Stimulated activated CD8-positive, alpha-beta memory T cell treated with anti-CD3 and anti-CD28 coated beads, Interleukin-7, amount 100 ng/mL, for 48 hours (primary cell): ENCODE data around the gene HTD2.

Source experiments
- DNase-seq, 2 donors: peaks; one replicate each; pipeline ENCODE4 v3.0.0-alpha.2; 2020; ENCODE audit warnings: low read depth in 1 of 2; ENCODE audit errors: extremely low read depth in 1 of 2

Gene HTD2

DNA sequence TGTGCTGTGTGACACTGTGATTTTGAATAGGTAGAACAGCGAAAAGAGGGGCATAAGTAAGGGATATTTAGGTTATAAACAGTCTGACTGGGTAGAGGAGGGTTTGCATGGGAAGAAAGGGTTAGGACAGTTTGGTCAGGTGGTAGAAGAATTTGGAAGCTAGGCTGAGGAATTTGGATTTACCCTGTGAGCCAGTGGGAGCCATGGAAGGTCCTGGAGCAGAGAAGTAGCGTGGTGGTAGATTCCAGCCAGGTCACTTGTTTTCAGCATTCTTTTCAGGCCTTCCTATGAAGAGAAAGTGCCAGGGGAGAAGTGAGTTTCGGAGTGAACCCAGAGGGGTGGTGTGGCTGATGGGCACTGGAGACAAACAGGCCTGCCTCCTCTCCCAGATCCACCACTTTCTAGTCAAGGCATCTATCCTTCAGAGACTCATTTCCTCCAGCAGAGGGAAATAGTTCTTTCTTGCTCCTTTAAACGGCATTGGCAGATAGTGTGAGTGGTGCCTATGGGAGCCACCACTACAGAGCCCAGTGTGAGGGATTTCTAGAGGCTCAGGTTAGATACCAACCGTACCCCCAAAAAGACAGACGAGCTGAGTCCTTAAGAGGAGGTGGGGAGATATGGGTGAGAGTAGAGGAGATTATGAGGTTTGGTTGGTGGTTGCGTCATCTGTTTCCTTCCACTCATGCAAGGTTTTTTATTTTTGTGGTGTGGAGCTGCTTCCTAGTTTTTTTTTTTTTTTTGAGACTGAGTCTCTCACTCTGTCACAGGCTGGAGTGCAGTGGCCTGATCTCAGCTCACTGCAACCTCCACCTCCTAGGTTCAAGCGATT, 47.6 kb downstream of the HTD2 start:
- no peak for DNase-seq

DNA sequence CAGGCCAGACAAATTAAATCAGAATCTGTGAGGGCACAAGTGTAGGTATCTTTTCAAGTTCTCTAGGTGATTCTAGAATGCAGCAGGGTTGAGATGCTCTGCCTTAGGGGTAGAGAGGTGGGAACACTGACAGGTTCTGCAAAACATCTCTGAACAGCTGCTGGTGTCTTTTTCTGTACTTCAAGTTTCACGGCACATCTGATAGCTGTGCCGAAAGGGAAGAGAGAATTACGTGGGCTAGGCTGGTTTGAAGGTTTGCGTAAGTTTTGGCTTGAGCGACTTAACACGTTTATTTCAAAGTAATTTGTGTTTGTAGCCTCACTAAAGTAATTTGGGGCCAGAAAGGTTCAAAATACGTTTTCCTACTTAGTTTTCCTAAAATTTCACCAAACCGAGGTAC, 48.9 kb downstream of the HTD2 start:
- DNase-seq = no peak

DNA sequence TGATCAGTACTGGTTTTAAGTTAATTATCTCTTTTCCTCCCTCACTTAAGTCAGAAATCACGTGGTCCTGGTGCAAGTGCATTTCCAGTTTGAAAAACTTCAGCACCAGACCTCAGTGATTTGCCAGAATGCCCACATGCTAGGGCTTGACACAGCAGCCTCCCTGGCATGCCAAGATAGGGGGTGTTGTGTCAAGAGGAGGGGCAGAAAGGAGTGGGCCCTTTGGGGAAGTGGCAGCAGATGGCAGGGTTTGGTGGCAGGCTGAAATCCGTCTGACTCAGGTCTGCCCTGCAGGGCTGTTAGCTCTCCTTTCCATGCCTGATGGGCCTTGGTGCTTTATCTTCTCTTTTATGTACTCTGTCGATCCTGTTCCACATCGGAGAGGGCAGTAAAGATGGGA, 49.7 kb downstream of the HTD2 start:
- no peak for DNase-seq

DNA sequence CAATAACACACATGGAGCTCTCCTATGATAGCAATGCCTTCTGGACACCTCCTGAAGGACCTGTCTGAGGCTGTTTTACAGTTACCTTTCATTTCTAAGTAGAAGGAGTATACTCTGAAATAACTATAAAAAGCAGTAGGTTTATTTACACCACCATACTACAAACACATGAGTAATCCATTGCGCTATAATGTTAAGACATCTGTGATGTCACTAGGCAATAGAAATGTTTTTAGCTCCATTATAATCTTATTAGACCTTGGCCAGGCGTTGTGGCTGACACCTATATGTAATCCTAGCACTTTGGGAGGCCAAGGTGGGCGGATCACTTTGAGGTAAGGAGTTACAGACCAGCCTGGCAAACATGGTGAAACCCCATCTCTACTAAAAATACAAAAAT, 51.1 kb downstream of the HTD2 start:
- no peak for DNase-seq

DNA sequence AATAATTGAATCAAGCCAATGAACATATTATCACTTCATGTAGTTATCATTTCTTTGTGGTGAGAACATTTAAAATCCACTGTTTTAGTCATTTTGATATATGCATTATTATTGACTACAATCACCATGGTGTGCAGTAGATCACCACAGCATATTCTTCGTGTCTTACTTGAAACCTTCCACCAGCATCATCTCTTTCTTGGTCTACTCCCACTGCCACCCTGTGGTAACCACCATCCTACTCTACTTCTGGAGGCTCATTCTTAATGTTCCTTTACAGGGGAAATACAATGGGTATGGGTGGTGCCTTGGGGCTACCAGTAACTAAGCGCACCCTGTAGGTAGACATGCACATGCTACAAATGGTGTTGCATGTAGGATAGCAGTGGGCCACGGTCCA, 51.8 kb downstream of the HTD2 start:
- DNase-seq = no peak

DNA sequence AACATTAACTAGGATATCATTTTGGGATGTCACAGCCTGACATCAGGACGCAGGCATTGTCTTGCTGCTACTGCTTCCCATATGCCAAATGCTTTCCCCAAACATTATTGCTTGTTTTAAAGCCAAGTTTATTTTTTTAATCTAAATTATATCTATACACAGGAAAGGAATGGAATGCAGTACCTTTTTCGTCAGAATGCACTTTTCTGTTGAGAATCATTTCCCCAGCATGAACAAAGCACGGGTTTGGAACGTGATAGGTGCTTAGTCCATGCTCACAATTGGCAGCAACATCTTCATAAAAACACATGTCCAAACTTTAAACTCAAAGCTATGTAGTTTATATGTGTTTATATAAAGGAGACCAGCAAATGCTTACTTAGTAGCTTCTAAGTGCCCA, 52.5 kb downstream of the HTD2 start:
- DNase-seq = no peak

DNA sequence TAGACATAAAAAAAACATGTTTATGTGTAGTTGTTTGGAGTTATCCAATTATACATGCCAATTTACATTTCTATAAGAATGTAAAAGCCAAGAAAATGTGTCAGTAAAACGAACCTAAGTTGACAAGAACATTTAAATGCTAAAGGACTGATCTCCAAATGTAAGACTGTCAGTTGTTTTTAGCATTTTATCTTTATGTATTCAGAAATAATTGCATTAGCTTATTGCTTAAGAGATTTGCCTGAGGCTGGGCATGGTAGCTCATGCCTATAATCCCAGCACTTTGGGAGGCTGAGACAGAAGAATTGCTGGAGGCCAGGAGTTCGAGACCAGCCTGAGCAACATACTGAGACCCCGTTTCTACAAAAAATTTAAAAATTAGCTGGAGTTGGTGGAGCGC, 53.3 kb downstream of the HTD2 start:
- DNase-seq = no peak

DNA sequence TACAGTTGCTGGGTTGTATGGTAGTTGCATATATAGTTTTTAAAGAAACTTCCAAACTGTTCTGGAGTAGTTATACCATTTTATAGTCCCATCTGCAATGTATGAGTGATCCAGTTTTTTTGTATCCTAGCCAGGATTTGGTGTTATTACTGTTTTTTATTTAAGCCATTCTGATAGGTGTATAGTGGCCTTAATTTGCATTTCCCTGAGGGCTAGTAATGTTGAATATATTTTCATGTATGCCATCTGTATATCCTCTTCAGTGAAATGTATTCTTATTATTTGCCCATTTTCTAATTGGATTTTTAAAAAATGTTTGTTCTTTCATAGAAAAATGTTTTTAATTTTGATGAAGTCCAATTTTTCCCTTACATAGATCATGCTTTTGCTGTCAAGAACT, 55.5 kb downstream of the HTD2 start:
- DNase-seq = no peak

DNA sequence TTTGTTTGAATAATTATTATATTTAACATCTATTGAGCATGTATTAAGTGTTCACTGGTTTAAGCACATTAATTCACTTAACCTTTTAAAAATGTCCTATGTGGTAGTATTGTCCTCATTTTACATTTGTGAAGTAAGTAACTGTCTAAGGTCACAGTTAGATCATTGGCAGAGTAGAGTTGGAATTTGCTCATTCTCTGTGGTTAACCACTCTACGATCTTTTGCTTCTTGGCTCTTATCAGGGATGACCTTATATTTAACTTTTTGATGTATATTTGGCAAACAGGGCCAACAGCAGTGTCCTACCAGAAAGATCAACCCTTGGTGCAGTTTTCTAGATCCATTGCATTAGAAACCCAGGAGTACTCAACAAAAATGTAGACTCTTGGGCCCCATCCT, 60.4 kb downstream of the HTD2 start:
- DNase-seq = no peak

DNA sequence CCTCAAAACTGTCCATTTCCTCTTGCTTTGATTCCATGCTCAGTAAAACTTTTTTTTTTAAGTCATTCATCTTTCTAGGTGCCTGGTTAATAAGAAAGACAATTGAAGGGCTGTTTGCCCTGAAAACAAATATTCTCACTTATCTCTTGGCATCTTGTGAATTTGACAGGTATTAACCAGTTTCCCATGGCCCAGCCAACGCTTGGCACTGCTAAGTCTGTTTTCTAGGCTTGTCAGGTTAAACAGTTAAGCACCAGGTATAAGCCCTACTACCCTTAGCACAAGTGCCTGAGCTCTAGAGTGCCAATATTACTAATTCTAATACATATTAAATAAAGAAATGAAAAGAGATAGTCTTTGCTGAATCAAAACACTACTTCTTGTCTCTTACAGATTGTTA, 62.7 kb downstream of the HTD2 start:
- no peak for DNase-seq
